K562 (cell line): ENCODE measurements around the gene CD55. TPM values are rescaled to one million over a fixed set of nuclear protein-coding genes. Genes with fewer than 3 reads are reported as not detected.
A peak's percentile ranks its signal among the peaks of the same experiment; 100 is the strongest.

ENCODE experiments used
- BMI1 ChIP-seq: fragments of 150-350 bp; IDR thresholded peaks from 2 replicates; pipeline ENCODE4 v1.6.1; 2014; ENCODE audit warnings: low read length
- CBFA2T3 ChIP-seq: fragments of 450-650 bp; IDR thresholded peaks from 2 replicates; pipeline ENCODE4 v1.6.1; 2017
- CBX8 ChIP-seq: fragments of 200-600 bp; sonication (generic); IDR thresholded peaks from 2 replicates; pipeline ENCODE4 v1.6.1; 2012; ENCODE audit warnings: borderline replicate concordance, mixed run types, low read depth, mild to moderate bottlenecking, moderate library complexity, mixed read lengths, low read length, control low read depth, inconsistent platforms; ENCODE audit not compliant: poor library complexity, severe bottlenecking; ENCODE audit errors: extremely low read depth
- CCAR2 ChIP-seq: fragments of 200-400 bp; formaldehyde crosslinking; IDR thresholded peaks from 2 replicates; pipeline ENCODE4 v1.6.1; 2017; ENCODE audit warnings: mild to moderate bottlenecking, low read depth, low read length
- CLOCK ChIP-seq: fragments of 250-450 bp; sonication (Bioruptor Pico); IDR thresholded peaks from 2 replicates; pipeline ENCODE4 v1.4.0; 2020; ENCODE audit warnings: mild to moderate bottlenecking, moderate library complexity, borderline replicate concordance
- CREB5 ChIP-seq: fragments of 250-450 bp; sonication (Bioruptor Pico); IDR thresholded peaks from 2 replicates; pipeline ENCODE4 v1.5.0; 2020; ENCODE audit warnings: mild to moderate bottlenecking
- DPF2 ChIP-seq: fragments of 450-650 bp; IDR thresholded peaks from 2 replicates; pipeline ENCODE4 v1.6.1; 2016
- EGR1 ChIP-seq: fragments of 450-650 bp; conservative IDR thresholded peaks from 2 replicates; pipeline ENCODE4 v1.6.1; 2017; ENCODE audit warnings: mild to moderate bottlenecking
- FOXK2 ChIP-seq, 2 experiments: fragments of 450-650 bp; IDR thresholded peaks in 1 of 2; conservative IDR thresholded peaks in 1 of 2; 2 replicates each; pipeline ENCODE4 v1.6.1; 2016; ENCODE audit warnings: low read depth in 2 of 2, mild to moderate bottlenecking in 1 of 2
- GATA2 ChIP-seq: sonication (generic); formaldehyde crosslinking; IDR thresholded peaks from 2 replicates; pipeline ENCODE4 v1.4.0; 2020; ENCODE audit warnings: mild to moderate bottlenecking, missing genetic modification reagents
- MCM2 ChIP-seq: fragments of 450-650 bp; IDR thresholded peaks from 2 replicates; pipeline ENCODE4 v1.6.1; 2017; ENCODE audit warnings: low read depth, mild to moderate bottlenecking
- MYC ChIP-seq, 2 experiments: fragments of 250-450 bp in 1 of 2; sonication (Bioruptor Pico) in 1 of 2; IDR thresholded peaks; 2 replicates each; pipeline versions ENCODE4 v1.5.1 to v1.6.1; 2012 to 2021; ENCODE audit warnings: low read depth in 2 of 2, borderline replicate concordance in 1 of 2, improper control_type of control experiment in 1 of 2, low read length in 1 of 2, mild to moderate bottlenecking in 1 of 2, moderate library complexity in 1 of 2
- NFE2 ChIP-seq: IDR thresholded peaks from 2 replicates; pipeline ENCODE4 v1.6.1; 2014; ENCODE audit warnings: antibody characterized with exemption, low read depth
- NR4A1 ChIP-seq, 2 experiments: fragments of 250-450 bp in 1 of 2; fragments of 450-650 bp in 1 of 2; sonication (Bioruptor Pico) in 1 of 2; IDR thresholded peaks; 2 replicates each; pipeline versions ENCODE4 v1.4.0 to v1.6.1; 2016 to 2020; ENCODE audit warnings: mild to moderate bottlenecking in 2 of 2, missing compliant biosample characterization in 1 of 2, missing genetic modification characterization in 1 of 2, moderate library complexity in 1 of 2
- PML ChIP-seq: IDR thresholded peaks from 2 replicates; pipeline ENCODE4 v1.6.1; 2012; ENCODE audit warnings: low read length, inconsistent platforms
- SMAD1 ChIP-seq: fragments of 150-350 bp; IDR thresholded peaks from 2 replicates; pipeline ENCODE4 v1.6.1; 2014; ENCODE audit warnings: low read length, low read depth; ENCODE audit not compliant: partially characterized antibody
- SMARCA4 ChIP-seq: fragments of 450-650 bp; IDR thresholded peaks from 2 replicates; pipeline ENCODE4 v1.6.1; 2016
- TAF7 ChIP-seq: fragments of 450-650 bp; IDR thresholded peaks from 2 replicates; pipeline ENCODE4 v1.6.1; 2016; ENCODE audit warnings: missing genetic modification characterization, missing compliant biosample characterization
- THRAP3 ChIP-seq: fragments of 450-650 bp; IDR thresholded peaks from 2 replicates; pipeline ENCODE4 v1.6.1; 2016; ENCODE audit warnings: mild to moderate bottlenecking, inconsistent platforms, borderline replicate concordance
- ZBTB8A ChIP-seq: fragments of 450-650 bp; IDR thresholded peaks from 2 replicates; pipeline ENCODE4 v1.6.1; 2018; ENCODE audit warnings: mild to moderate bottlenecking, moderate library complexity; ENCODE audit not compliant: partially characterized antibody
- ZEB2 ChIP-seq: fragments of 450-650 bp; IDR thresholded peaks from 2 replicates; pipeline ENCODE4 v1.6.1; 2016
- ZNF699 ChIP-seq: fragments of 250-450 bp; sonication (Bioruptor Pico); IDR thresholded peaks from 2 replicates; pipeline ENCODE4 v1.8.0; 2021; ENCODE audit warnings: mild to moderate bottlenecking, moderate library complexity; ENCODE audit not compliant: insufficient replicate concordance
- polyA plus RNA-seq, 8 experiments: library from polyadenylated mRNA; depleted of rRNA in 4 of 8; stranded (reverse) in 5 of 8; unstranded in 3 of 8; fragments of >200 nt; fragmentation: Nextera tagmentation in 2 of 8; fragmentation: Illumina TruSeq in 1 of 8; extraction: Ambion mirVana in 2 of 8; extraction: Trizol in 1 of 8; gene quantifications; 2 replicates each; pipeline versions ENCODE4 v1.2.1 to v1.2.3, GENCODE V29; 2011 to 2014; ENCODE audit warnings: inconsistent platforms in 1 of 8, missing spikeins in 1 of 8
- total RNA-seq, 7 experiments: library from RNA; depleted of rRNA in 6 of 7; stranded (reverse); fragments of >200 nt in 6 of 7; fragmentation: Illumina TruSeq in 2 of 7; extraction: Trizol in 2 of 7; gene quantifications; 2 replicates each; pipeline versions ENCODE4 v1.2.1 to v1.2.3, GENCODE V29; 2011 to 2021; ENCODE audit warnings: low replicate concordance in 1 of 7

The CD55 gene
- total and polyA plus RNA-seq, 9 of the 15 experiments (the other 6 are each of a cell fraction or from before 2014, with no cell fraction given) = 17.7 to 150 (median 97.0) TPM

DNA sequence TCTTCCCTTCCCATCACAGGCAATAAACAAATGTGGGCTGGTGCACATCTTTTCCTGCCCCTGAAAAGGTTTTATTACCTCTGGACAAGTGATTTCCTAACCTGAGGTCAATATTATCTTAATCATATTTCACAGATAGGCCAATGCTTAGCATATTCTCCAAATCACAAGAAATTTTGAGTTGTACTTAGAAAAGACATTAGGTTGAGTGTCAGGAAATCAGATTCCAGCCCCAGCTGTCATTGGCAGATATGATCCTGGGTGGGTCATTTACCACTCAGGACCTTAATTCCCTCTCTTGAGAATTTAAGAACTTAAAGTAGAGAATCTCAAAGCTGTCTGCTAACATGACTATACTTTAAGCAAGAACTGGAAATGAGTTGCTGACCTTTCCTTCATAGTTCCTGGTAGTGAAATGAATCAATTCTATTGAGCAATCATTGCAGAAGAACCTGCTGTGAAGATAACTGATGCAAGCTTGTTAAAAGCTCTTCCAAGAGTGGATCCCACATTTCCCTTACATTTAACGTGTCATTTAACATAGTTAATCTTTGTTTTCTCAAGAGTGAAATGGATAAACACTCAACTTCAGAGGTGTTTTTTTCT, 86.3 kb downstream of the CD55 start (continued):
- no peak for TF ChIP-seq ZBTB8A
- no peak for TF ChIP-seq EGR1
- no peak for TF ChIP-seq CREB5 (CRISPR knock-in tag)
- TF ChIP-seq CBFA2T3 = peak; percentile 65
- TF ChIP-seq CLOCK = no peak
- TF ChIP-seq PML = peak; percentile 36; the same call in 1 of the 2 replicates
- TF ChIP-seq ZNF699 (CRISPR knock-in tag) = no peak
- TF ChIP-seq DPF2 = peak; percentile 35; the same call in 1 of the 2 replicates
- no peak for TF ChIP-seq MYC (IDR thresholded peaks at IDR 0.05; ENCODE audit: low read depth, low read length)
- TF ChIP-seq MYC (CRISPR knock-in tag; IDR thresholded peaks at IDR 0.05; ENCODE audit: borderline replicate concordance, low read depth) = no peak
- TF ChIP-seq ZEB2 = no peak
- TF ChIP-seq NFE2 = no peak
- TF ChIP-seq THRAP3 = no peak
- TF ChIP-seq SMARCA4 = peak; percentile 51; the same call in 1 of the 2 replicates
- TF ChIP-seq GATA2 = peak; percentile 50
- TF ChIP-seq MCM2 = no peak
- no peak for TF ChIP-seq CBX8
- TF ChIP-seq TAF7 (tag) = no peak
- TF ChIP-seq CCAR2 = no peak
- TF ChIP-seq FOXK2 (conservative IDR thresholded peaks at IDR 0.05 in 1 of 2, IDR thresholded peaks at IDR 0.05 in 1 of 2; ENCODE audit: low read depth in 2 of 2) = no peak
- TF ChIP-seq SMAD1 = no peak
- TF ChIP-seq BMI1 = no peak
- TF ChIP-seq NR4A1 (CRISPR knock-in tag; IDR thresholded peaks at IDR 0.05) = no peak
- no peak for TF ChIP-seq NR4A1 (tag; IDR thresholded peaks at IDR 0.05)
